Ascending aorta (tissue), 2 donors: ENCODE measurements around the gene NFILZ. TPM values are rescaled to one million over a fixed set of nuclear protein-coding genes. Genes with fewer than 3 reads are reported as not detected.

ENCODE experiments used
- DNase-seq, 2 donors: peaks; one replicate each; pipeline ENCODE4 v3.0.0-alpha.2; 2019; ENCODE audit warnings: low spot score in 2 of 2
- H3K27ac ChIP-seq, 2 donors: fragments of 200-600 bp; sonication (generic); one replicate each; pipeline ENCODE4 v1.5.1; 2016 to 2017; ENCODE audit warnings: mild to moderate bottlenecking in 1 of 2
- H3K27me3 ChIP-seq: fragments of 200-600 bp; sonication (generic); one replicate; pipeline ENCODE4 v1.5.1; 2017
- H3K36me3 ChIP-seq, 2 donors: fragments of 200-600 bp; sonication (generic); one replicate each; pipeline ENCODE4 v1.5.1; 2016
- H3K4me1 ChIP-seq, 2 donors: fragments of 200-600 bp; sonication (generic); one replicate each; pipeline ENCODE4 v1.5.1; 2016 to 2017; ENCODE audit warnings: mild to moderate bottlenecking in 1 of 2
- H3K4me3 ChIP-seq, 2 donors: fragments of 200-600 bp; sonication (generic); one replicate each; pipeline ENCODE4 v1.5.1; 2016 to 2017; ENCODE audit warnings: mild to moderate bottlenecking in 1 of 2
- H3K9me3 ChIP-seq, 2 donors: fragments of 200-600 bp; sonication (generic); one replicate each; pipeline ENCODE4 v1.5.1; 2016
- CTCF ChIP-seq, 3 experiments: fragments of 200-600 bp in 2 of 3; fragments of 450-650 bp in 1 of 3; sonication (generic) in 2 of 3; IDR thresholded peaks; one replicate each; pipeline ENCODE4 v1.5.1; 2016 to 2019; ENCODE audit warnings: antibody characterized with exemption in 3 of 3, mild to moderate bottlenecking in 1 of 3, moderate library complexity in 1 of 3
- intact Hi-C: fragments of 100-400 bp; cut with DNase I; formaldehyde crosslinking; loops from one replicate; pipeline ENCODE4 v1.15.1; 2023
- total RNA-seq: library from RNA; depleted of rRNA; stranded (reverse); fragments of >200 nt; gene quantifications from one replicate; pipeline ENCODE4 v1.1.0, GENCODE V29; 2016

Gene NFILZ
- total RNA-seq, 1 donor from 2014 or later = not detected

GRCh38 chr19:8643860-8644653, 13.6 kb downstream of the NFILZ start:
- intact Hi-C loops = loop anchor here (2.0 kb wide), 1 partner anchor 63 kb away; no protein-coding TSS in a partner anchor
- Histone ChIP-seq H3K9me3 (no peaks in the 10 kb centered on the region), H3K36me3 (no peaks in the 10 kb centered on the region), H3K27ac (no peak overlapping the region), H3K4me1 (peaks cover 0 to 7% of the 10 kb centered on the region in 2 donors), H3K4me3 (no peak overlapping the region), H3K27me3 (no peaks in the 10 kb centered on the region)
- no peak for DNase-seq
- TF ChIP-seq CTCF (IDR thresholded peaks at IDR 0.05) = no peak

GRCh38 chr19:8648240-8648639, 17.8 kb downstream of the NFILZ start:
- Histone ChIP-seq H3K4me3 (no peak overlapping the region), H3K9me3 (no peaks in the 10 kb centered on the region), H3K27ac (no peak overlapping the region), H3K27me3 (no peaks in the 10 kb centered on the region), H3K4me1 (no peaks in the 10 kb centered on the region), H3K36me3 (no peaks in the 10 kb centered on the region)
- intact Hi-C loops = no loop called here
- no peak for TF ChIP-seq CTCF (IDR thresholded peaks at IDR 0.05)
- DNase-seq = no peak

GRCh38 chr19:8654591-8655339, 24.3 kb downstream of the NFILZ start:
- no peak for DNase-seq
- intact Hi-C loops = loop anchor here (2.0 kb wide), 2 partner anchors 40 to 426 kb away; no protein-coding TSS in a partner anchor
- Histone ChIP-seq H3K4me3 (peak overlapping the region in 1 of 2 donors; percentile 30), H3K36me3 (no peaks in the 10 kb centered on the region), H3K27ac (no peak overlapping the region), H3K4me1 (no peaks in the 10 kb centered on the region), H3K9me3 (no peaks in the 10 kb centered on the region), H3K27me3 (no peaks in the 10 kb centered on the region)
- TF ChIP-seq CTCF (IDR thresholded peaks at IDR 0.05) = peak; percentile 79 to 100 (median 98)

- intact Hi-C loops = loop anchor here (2.0 kb wide), 2 partner anchors 39 to 425 kb away; no protein-coding TSS in a partner anchor
- no peaks in the 10 kb centered on the region for H3K36me3 ChIP-seq
- no peak overlapping the region for H3K4me3 ChIP-seq
- no peak for TF ChIP-seq CTCF (IDR thresholded peaks at IDR 0.05)
- no peaks in the 10 kb centered on the region for H3K27me3 ChIP-seq
- DNase-seq = no peak
- H3K27ac ChIP-seq = no peak overlapping the region
- H3K9me3 ChIP-seq = no peaks in the 10 kb centered on the region
- H3K4me1 ChIP-seq = no peaks in the 10 kb centered on the region
These were observed 24.9 kb downstream of the NFILZ start for GRCh38 chr19:8655340-8655709.

- H3K36me3 ChIP-seq = no peaks in the 10 kb centered on the region
- no peak for DNase-seq
- intact Hi-C loops = no loop called here
- H3K4me1 ChIP-seq = no peaks in the 10 kb centered on the region
- no peak overlapping the region for H3K4me3 ChIP-seq
- H3K27me3 ChIP-seq = no peaks in the 10 kb centered on the region
- H3K27ac ChIP-seq = no peak overlapping the region
- no peaks in the 10 kb centered on the region for H3K9me3 ChIP-seq
- no peak for TF ChIP-seq CTCF (IDR thresholded peaks at IDR 0.05)
These were observed 27.4 kb downstream of the NFILZ start for GRCh38 chr19:8657869-8658268.
